ENCODE data around the gene C1QTNF5. TPM values are rescaled to one million over a fixed set of nuclear protein-coding genes. Genes with fewer than 3 reads are reported as not detected.

Gene C1QTNF5
- total RNA-seq, 1 experiment from 2014 or later, result not detected

DNA sequence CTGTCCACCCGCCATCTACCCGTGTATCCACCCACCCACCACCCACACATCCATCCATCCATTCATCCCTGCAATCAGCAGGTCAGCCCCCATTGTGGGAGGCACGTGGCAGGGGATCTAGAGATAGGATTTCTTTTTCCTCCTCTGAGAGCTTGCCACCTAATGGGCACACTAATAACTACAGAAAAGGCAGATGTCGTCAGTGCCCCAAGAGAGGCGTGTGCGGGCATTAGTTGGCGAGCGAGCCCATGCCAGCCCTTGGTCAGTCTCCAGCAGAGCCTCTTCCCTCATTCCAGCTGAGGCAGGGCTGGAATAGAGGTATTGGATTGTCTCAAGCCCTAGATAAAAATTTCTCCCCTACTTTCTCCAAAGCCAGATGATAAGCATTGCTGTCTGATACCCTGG, 31.1 kb upstream of the C1QTNF5 start:
- no peaks in the 10 kb centered on the region for H3K27me3 ChIP-seq (ENCODE audit: insufficient read depth, low read length)
- no peaks in the 10 kb centered on the region for H3K9me2 ChIP-seq (ENCODE audit: insufficient read depth)
- ChIA-PET RAD21 (ENCODE audit: low non-redundant PET in 1 of 2, low total read pairs in 2 of 2, uncharacterized antibody in 2 of 2, unreplicated experiment in 2 of 2) (interaction anchor here (0.7 to 1.0 kb wide), 2 partner anchors 15 kb away, joined by 3 read pairs; no protein-coding TSS in a partner anchor), POLR2A (interaction anchor here (0.5 to 1.2 kb wide), 2 partner anchors 11 to 33 kb away, joined by 3 to 4 read pairs; no protein-coding TSS in a partner anchor), CTCF (interaction anchor here (0.8 to 7.5 kb wide), 6 partner anchors 9 to 340 kb away, joined by 3 to 54 read pairs (median 8); partner anchors contain the start of gene USP2)
- intact Hi-C loops (cut with micrococcal nuclease), result no loop called here
- no peaks in the 10 kb centered on the region for H4K20me1 ChIP-seq (ENCODE audit: insufficient read depth)
- H3K9me3 ChIP-seq (ENCODE audit: control insufficient read depth in 1 of 2, insufficient read depth in 1 of 2, low read depth in 1 of 2, low read length in 2 of 2), result no peaks in the 10 kb centered on the region
- BruUV-seq (replicated peaks), result no TSS peak
- DNase-seq (ENCODE audit: low read depth, low spot score) (no peak), ATAC-seq (peak; percentile 61)
- no peak overlapping the region for H3K4me3 ChIP-seq (replicated peaks in 1 of 2; ENCODE audit: low read depth in 1 of 2, low read length in 2 of 2)
- no peak overlapping the region for H2AFZ ChIP-seq (ENCODE audit: low read depth, low read length, poor library complexity, severe bottlenecking)
- H3K4me2 ChIP-seq (ENCODE audit: low read length), result no peak overlapping the region
- no peaks in the 10 kb centered on the region for H3K36me3 ChIP-seq (ENCODE audit: control insufficient read depth in 1 of 2, insufficient read depth in 2 of 2, low read length in 2 of 2)
- H3K4me1 ChIP-seq (ENCODE audit: control insufficient read depth in 1 of 2, insufficient read depth in 2 of 2, low read length in 2 of 2), result peaks cover 35 to 42% of the 10 kb centered on the region in 2 experiments
- H3K79me2 ChIP-seq (ENCODE audit: insufficient read depth, low read length), result no peaks in the 10 kb centered on the region
- no peak overlapping the region for H3K27ac ChIP-seq (ENCODE audit: low read depth, low read length)
- no peak overlapping the region for H3K9ac ChIP-seq (ENCODE audit: low read length)
- TF ChIP-seq RAD21 (IDR thresholded peaks at IDR 0.05; ENCODE audit: low read depth), result peak; percentile 58
- TF ChIP-seq, protein P1, sequence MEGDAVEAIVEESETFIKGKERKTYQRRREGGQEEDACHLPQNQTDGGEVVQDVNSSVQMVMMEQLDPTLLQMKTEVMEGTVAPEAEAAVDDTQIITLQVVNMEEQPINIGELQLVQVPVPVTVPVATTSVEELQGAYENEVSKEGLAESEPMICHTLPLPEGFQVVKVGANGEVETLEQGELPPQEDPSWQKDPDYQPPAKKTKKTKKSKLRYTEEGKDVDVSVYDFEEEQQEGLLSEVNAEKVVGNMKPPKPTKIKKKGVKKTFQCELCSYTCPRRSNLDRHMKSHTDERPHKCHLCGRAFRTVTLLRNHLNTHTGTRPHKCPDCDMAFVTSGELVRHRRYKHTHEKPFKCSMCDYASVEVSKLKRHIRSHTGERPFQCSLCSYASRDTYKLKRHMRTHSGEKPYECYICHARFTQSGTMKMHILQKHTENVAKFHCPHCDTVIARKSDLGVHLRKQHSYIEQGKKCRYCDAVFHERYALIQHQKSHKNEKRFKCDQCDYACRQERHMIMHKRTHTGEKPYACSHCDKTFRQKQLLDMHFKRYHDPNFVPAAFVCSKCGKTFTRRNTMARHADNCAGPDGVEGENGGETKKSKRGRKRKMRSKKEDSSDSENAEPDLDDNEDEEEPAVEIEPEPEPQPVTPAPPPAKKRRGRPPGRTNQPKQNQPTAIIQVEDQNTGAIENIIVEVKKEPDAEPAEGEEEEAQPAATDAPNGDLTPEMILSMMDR (IDR thresholded peaks at IDR 0.05 in 2 of 3, conservative IDR thresholded peaks at IDR 0.05 in 1 of 3; ENCODE audit: borderline replicate concordance in 1 of 3, insufficient read depth in 1 of 3, low read depth in 2 of 3, low read length in 2 of 3), result peak; percentile 30 to 70 (median 35); a peak in 4 of 6 replicates
- TF ChIP-seq, protein P2, sequence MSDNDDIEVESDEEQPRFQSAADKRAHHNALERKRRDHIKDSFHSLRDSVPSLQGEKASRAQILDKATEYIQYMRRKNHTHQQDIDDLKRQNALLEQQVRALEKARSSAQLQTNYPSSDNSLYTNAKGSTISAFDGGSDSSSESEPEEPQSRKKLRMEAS (IDR thresholded peaks at IDR 0.05), result peak; percentile 84
- TF ChIP-seq, protein P3, sequence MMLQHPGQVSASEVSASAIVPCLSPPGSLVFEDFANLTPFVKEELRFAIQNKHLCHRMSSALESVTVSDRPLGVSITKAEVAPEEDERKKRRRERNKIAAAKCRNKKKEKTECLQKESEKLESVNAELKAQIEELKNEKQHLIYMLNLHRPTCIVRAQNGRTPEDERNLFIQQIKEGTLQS (IDR thresholded peaks at IDR 0.05), result no peak

DNA sequence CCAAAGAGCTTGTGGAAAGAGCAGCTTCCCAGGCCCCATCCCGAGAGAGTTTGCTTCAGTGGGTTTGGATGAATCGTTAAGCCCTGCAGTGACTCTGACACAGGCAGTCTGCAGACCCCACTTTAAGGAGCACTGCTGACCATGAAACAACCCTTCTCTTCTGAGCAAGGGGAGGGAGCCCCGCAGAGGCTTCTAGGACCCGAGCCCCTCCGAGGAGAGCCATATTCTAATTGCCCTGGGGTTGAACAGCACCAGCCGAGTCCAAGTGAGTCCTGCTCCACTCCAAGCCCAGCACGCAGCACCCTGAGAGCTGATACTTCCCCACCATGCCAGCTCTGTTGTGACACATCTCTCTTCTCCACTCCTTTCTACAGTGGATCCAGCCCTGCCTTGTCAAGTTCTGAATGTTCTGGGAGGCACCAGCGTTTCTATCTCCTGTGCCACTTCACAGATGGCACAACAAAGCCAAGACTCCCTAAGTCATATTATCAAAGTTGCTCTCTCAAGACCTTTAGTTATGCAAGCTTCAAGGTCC, 30.5 kb upstream of the C1QTNF5 start:
- Histone ChIP-seq H3K4me3 (replicated peaks in 1 of 2; ENCODE audit: low read depth in 1 of 2, low read length in 2 of 2) (no peak overlapping the region), H2AFZ (ENCODE audit: low read depth, low read length, poor library complexity, severe bottlenecking) (no peak overlapping the region), H3K27ac (ENCODE audit: low read depth, low read length) (no peak overlapping the region), H3K9ac (ENCODE audit: low read length) (no peak overlapping the region), H3K36me3 (ENCODE audit: control insufficient read depth in 1 of 2, insufficient read depth in 2 of 2, low read length in 2 of 2) (no peaks in the 10 kb centered on the region), H3K4me1 (ENCODE audit: control insufficient read depth in 1 of 2, insufficient read depth in 2 of 2, low read length in 2 of 2) (peaks cover 35 to 42% of the 10 kb centered on the region in 2 experiments), H3K4me2 (ENCODE audit: low read length) (no peak overlapping the region), H3K9me2 (ENCODE audit: insufficient read depth) (no peaks in the 10 kb centered on the region), H3K27me3 (ENCODE audit: insufficient read depth, low read length) (no peaks in the 10 kb centered on the region), H3K9me3 (ENCODE audit: control insufficient read depth in 1 of 2, insufficient read depth in 1 of 2, low read depth in 1 of 2, low read length in 2 of 2) (no peaks in the 10 kb centered on the region), H4K20me1 (ENCODE audit: insufficient read depth) (no peaks in the 10 kb centered on the region), H3K79me2 (ENCODE audit: insufficient read depth, low read length) (no peaks in the 10 kb centered on the region)
- DNase-seq (ENCODE audit: low read depth, low spot score) (no peak), ATAC-seq (no peak)
- ChIA-PET CTCF (interaction anchor here (0.8 to 7.5 kb wide), 6 partner anchors 10 to 339 kb away, joined by 3 to 54 read pairs (median 8); partner anchors contain the start of gene USP2), RAD21 (ENCODE audit: low non-redundant PET in 1 of 2, low total read pairs in 2 of 2, uncharacterized antibody in 2 of 2, unreplicated experiment in 2 of 2) (interaction anchor here in 1 of 2 experiments (1.0 kb wide), 1 partner anchor 15 kb away, joined by 3 read pairs; no protein-coding TSS in a partner anchor), POLR2A (interaction anchor here (0.9 to 1.2 kb wide), 2 partner anchors 10 kb away, joined by 3 read pairs; no protein-coding TSS in a partner anchor)
- TF ChIP-seq, protein P4, sequence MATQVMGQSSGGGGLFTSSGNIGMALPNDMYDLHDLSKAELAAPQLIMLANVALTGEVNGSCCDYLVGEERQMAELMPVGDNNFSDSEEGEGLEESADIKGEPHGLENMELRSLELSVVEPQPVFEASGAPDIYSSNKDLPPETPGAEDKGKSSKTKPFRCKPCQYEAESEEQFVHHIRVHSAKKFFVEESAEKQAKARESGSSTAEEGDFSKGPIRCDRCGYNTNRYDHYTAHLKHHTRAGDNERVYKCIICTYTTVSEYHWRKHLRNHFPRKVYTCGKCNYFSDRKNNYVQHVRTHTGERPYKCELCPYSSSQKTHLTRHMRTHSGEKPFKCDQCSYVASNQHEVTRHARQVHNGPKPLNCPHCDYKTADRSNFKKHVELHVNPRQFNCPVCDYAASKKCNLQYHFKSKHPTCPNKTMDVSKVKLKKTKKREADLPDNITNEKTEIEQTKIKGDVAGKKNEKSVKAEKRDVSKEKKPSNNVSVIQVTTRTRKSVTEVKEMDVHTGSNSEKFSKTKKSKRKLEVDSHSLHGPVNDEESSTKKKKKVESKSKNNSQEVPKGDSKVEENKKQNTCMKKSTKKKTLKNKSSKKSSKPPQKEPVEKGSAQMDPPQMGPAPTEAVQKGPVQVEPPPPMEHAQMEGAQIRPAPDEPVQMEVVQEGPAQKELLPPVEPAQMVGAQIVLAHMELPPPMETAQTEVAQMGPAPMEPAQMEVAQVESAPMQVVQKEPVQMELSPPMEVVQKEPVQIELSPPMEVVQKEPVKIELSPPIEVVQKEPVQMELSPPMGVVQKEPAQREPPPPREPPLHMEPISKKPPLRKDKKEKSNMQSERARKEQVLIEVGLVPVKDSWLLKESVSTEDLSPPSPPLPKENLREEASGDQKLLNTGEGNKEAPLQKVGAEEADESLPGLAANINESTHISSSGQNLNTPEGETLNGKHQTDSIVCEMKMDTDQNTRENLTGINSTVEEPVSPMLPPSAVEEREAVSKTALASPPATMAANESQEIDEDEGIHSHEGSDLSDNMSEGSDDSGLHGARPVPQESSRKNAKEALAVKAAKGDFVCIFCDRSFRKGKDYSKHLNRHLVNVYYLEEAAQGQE (IDR thresholded peaks at IDR 0.05; ENCODE audit: low read depth), result no peak
- TF ChIP-seq SRF (IDR thresholded peaks at IDR 0.05; ENCODE audit: low read depth), result no peak
- no peak for TF ChIP-seq CEBPB (IDR thresholded peaks at IDR 0.05; ENCODE audit: low read depth)
- no peak for TF ChIP-seq SP1 (IDR thresholded peaks at IDR 0.05; ENCODE audit: low read depth)
- TF ChIP-seq RAD21 (IDR thresholded peaks at IDR 0.05; ENCODE audit: low read depth), result no peak
- intact Hi-C loops (cut with micrococcal nuclease), result no loop called here
- BruUV-seq (replicated peaks), result no TSS peak
